RWPE2 (cell line): ENCODE data around the gene GSG1L.

ENCODE experiments used
- ATAC-seq: fragments of 200-7000 bp; cut with Tn5 transposase; 3 replicates; pipeline ENCODE4 v1.9.1; 2021; ENCODE audit warnings: low read depth
- DNase-seq: peaks from one replicate; pipeline ENCODE4 v3.0.0-alpha.2; 2020; ENCODE audit warnings: low spot score
- H3K27ac ChIP-seq: fragments of 450-650 bp; 2 replicates; pipeline ENCODE4 v1.5.1; 2017; ENCODE audit warnings: mild to moderate bottlenecking; ENCODE audit not compliant: poor library complexity, severe bottlenecking
- H3K27me3 ChIP-seq: fragments of 250-450 bp; sonication (Bioruptor Pico); 2 replicates; pipeline ENCODE4 v1.5.1; 2021; ENCODE audit warnings: mild to moderate bottlenecking, moderate library complexity; ENCODE audit not compliant: insufficient read depth, poor library complexity, severe bottlenecking
- H3K36me3 ChIP-seq: fragments of 250-450 bp; sonication (Bioruptor Pico); 2 replicates; pipeline ENCODE4 v1.5.1; 2020; ENCODE audit warnings: low read depth, mild to moderate bottlenecking, moderate library complexity
- H3K4me1 ChIP-seq: fragments of 250-450 bp; sonication (Bioruptor Pico); 2 replicates; pipeline ENCODE4 v1.5.1; 2021; ENCODE audit warnings: mild to moderate bottlenecking, moderate library complexity; ENCODE audit not compliant: insufficient read depth, poor library complexity, severe bottlenecking
- H3K4me3 ChIP-seq: fragments of 250-450 bp; sonication (Bioruptor Pico); 2 replicates; pipeline ENCODE4 v1.5.1; 2021; ENCODE audit warnings: mild to moderate bottlenecking, moderate library complexity; ENCODE audit not compliant: severe bottlenecking
- H3K9me3 ChIP-seq: fragments of 250-450 bp; sonication (Bioruptor Pico); 2 replicates; pipeline ENCODE4 v1.5.1; 2021; ENCODE audit warnings: mild to moderate bottlenecking, moderate library complexity; ENCODE audit not compliant: severe bottlenecking
- TF ChIP-seq, protein P1 (sequence below): fragments of 450-650 bp; IDR thresholded peaks from one replicate; pipeline ENCODE4 v1.5.1; 2017; ENCODE audit warnings: mild to moderate bottlenecking, moderate library complexity; ENCODE audit not compliant: poor library complexity, severe bottlenecking

GSG1L gene

DNA sequence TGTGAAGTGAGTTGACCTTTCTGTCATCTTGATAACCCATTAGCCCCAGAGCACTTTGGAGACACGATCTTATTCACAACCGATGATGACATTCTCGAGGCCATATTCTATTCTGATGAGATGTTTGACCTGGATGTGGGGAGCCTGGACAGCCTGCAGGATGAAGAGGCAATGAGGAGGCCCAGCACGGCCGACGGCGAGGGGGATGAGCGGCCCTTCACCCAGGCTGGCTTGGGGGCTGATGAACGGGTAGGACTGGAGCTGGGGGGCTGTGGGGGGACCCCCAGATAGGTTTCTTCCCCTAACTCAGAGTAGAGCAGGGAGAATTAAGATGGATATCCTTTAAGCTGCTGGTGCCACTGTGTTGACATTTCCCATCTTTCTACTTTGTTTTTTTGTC lies 311.8 kb downstream of the GSG1L start:
- Histone ChIP-seq H3K36me3 (no peaks in the 10 kb centered on the region), H3K27me3 (no peaks in the 10 kb centered on the region), H3K4me3 (no peak overlapping the region), H3K9me3 (no peaks in the 10 kb centered on the region), H3K27ac (no peak overlapping the region), H3K4me1 (peaks cover 7% of the 10 kb centered on the region)
- DNase-seq (no peak), ATAC-seq (no peak)
- TF ChIP-seq, protein P1, sequence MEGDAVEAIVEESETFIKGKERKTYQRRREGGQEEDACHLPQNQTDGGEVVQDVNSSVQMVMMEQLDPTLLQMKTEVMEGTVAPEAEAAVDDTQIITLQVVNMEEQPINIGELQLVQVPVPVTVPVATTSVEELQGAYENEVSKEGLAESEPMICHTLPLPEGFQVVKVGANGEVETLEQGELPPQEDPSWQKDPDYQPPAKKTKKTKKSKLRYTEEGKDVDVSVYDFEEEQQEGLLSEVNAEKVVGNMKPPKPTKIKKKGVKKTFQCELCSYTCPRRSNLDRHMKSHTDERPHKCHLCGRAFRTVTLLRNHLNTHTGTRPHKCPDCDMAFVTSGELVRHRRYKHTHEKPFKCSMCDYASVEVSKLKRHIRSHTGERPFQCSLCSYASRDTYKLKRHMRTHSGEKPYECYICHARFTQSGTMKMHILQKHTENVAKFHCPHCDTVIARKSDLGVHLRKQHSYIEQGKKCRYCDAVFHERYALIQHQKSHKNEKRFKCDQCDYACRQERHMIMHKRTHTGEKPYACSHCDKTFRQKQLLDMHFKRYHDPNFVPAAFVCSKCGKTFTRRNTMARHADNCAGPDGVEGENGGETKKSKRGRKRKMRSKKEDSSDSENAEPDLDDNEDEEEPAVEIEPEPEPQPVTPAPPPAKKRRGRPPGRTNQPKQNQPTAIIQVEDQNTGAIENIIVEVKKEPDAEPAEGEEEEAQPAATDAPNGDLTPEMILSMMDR: no peak

DNA sequence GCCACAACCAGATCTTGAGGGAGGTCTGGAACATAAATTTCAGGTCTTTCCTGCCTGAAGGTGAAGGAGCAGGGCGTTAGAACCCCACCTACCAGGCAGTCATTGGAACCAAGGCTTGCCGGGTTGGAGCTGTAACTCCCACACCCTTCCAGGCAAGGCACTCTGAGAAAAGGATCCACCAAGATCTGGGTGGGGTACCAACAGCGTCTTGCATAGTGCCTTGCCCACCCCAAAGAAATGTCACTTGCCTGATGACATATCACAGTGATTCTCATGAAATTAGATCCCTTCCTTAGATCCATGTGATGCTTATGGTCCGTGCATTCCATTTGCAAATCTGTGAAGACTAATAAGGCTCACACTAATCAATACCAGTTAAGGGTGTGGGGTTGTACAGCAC lies 312.3 kb downstream of the GSG1L start:
- Histone ChIP-seq H3K36me3 (no peaks in the 10 kb centered on the region), H3K4me3 (no peak overlapping the region), H3K9me3 (no peaks in the 10 kb centered on the region), H3K27ac (no peak overlapping the region), H3K4me1 (peaks cover 7% of the 10 kb centered on the region), H3K27me3 (no peaks in the 10 kb centered on the region)
- DNase-seq (no peak), ATAC-seq (no peak)
- TF ChIP-seq, protein P1: no peak

DNA sequence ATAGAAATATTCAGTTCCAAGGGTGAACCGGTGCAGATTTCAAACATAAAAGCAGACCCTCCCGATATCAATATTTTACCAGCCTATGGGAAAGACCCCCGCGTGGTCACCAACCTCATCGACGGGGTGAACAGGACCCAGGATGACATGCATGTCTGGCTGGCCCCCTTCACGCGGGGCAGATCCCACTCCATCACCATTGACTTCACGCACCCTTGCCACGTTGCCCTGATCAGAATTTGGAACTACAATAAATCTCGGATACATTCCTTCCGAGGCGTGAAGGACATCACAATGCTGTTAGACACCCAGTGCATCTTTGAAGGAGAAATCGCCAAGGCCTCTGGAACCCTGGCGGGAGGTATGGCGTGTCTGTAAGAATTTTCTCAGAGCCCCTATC lies 313.6 kb downstream of the GSG1L start:
- Histone ChIP-seq H3K9me3 (no peaks in the 10 kb centered on the region), H3K27ac (no peak overlapping the region), H3K4me3 (no peak overlapping the region), H3K27me3 (no peaks in the 10 kb centered on the region), H3K36me3 (no peaks in the 10 kb centered on the region), H3K4me1 (peaks cover 7% of the 10 kb centered on the region)
- TF ChIP-seq, protein P1: no peak
- ATAC-seq (no peak), DNase-seq (no peak)

DNA sequence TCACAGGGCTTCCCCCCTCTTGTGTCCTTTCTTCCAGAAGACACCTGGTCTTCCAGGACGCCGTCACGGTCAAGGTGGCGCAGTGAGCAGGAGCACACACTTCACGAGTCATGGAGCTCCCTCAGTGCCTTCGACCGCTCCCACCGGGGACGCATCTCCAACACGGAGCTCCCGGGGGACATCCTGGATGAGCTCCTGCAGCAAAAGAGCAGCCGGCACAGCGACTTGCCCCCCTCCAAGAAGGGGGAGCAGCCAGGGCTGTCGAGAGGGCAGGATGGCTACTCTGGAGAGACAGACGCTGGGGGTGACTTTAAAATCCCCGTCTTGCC lies 314.0 kb downstream of the GSG1L start:
- DNase-seq: no peak
- no peak overlapping the region for H3K4me3 ChIP-seq
- ATAC-seq: no peak
- H3K4me1 ChIP-seq: peaks cover 7% of the 10 kb centered on the region
- H3K36me3 ChIP-seq: no peaks in the 10 kb centered on the region
- TF ChIP-seq, protein P1: no peak
- no peaks in the 10 kb centered on the region for H3K27me3 ChIP-seq
- H3K27ac ChIP-seq: no peak overlapping the region
- no peaks in the 10 kb centered on the region for H3K9me3 ChIP-seq

DNA sequence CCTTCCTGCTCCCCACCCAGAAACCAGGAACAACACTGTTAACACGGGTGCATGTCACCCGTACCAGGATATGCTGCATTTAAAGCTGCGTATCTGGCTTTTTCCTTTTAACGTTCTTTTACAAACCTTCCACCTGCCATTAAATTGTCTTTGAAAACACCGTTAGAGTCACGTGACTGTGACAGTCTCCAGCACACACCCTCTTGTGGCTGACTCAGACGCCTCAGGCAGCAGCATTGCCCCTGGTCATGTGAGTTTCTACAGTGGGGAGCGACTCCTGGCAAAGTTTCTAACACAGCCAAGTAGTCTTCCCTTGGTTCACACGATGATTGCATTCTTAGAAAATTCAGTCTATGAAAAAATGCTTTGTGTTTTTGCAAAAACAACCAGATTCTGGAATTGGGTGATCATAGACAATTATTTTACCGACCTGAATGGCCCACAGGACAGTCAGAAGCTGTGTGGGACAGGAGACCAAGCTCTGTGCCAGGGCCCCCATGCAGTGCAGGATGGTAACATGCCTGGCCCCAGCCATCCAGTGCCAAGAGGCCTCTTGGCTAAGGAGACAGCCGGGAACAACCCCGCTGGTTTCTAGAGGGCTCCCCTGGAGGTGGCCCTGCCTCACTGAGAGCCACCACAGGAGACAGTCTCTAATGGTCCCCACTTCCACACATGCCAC lies 314.5 kb downstream of the GSG1L start:
- no peak overlapping the region for H3K4me3 ChIP-seq
- DNase-seq (no peak), ATAC-seq (peak; percentile 88)
- H3K4me1 ChIP-seq: peaks cover 7% of the 10 kb centered on the region
- H3K36me3 ChIP-seq: no peaks in the 10 kb centered on the region
- no peak overlapping the region for H3K27ac ChIP-seq
- no peaks in the 10 kb centered on the region for H3K27me3 ChIP-seq
- TF ChIP-seq, protein P1: no peak
- H3K9me3 ChIP-seq: no peaks in the 10 kb centered on the region
